HFF-Myc (cell line): ENCODE results near the gene SOX21.

ENCODE experiments used
- DNase-seq: peaks from one replicate; pipeline ENCODE4 v3.0.0-alpha.2; 2011; ENCODE audit warnings: low read depth; ENCODE audit errors: extremely low read depth
- H3K4me3 ChIP-seq: replicated peaks from 2 replicates; pipeline ENCODE4 v1.5.1; 2011; ENCODE audit warnings: low read depth, mild to moderate bottlenecking, control low read depth, low read length
- TF ChIP-seq, protein P1 (sequence below): IDR thresholded peaks from 2 replicates; pipeline ENCODE4 v1.5.1; 2012; ENCODE audit warnings: mild to moderate bottlenecking, low read depth, low read length, control low read depth; ENCODE audit errors: missing control alignments

Gene SOX21

DNA sequence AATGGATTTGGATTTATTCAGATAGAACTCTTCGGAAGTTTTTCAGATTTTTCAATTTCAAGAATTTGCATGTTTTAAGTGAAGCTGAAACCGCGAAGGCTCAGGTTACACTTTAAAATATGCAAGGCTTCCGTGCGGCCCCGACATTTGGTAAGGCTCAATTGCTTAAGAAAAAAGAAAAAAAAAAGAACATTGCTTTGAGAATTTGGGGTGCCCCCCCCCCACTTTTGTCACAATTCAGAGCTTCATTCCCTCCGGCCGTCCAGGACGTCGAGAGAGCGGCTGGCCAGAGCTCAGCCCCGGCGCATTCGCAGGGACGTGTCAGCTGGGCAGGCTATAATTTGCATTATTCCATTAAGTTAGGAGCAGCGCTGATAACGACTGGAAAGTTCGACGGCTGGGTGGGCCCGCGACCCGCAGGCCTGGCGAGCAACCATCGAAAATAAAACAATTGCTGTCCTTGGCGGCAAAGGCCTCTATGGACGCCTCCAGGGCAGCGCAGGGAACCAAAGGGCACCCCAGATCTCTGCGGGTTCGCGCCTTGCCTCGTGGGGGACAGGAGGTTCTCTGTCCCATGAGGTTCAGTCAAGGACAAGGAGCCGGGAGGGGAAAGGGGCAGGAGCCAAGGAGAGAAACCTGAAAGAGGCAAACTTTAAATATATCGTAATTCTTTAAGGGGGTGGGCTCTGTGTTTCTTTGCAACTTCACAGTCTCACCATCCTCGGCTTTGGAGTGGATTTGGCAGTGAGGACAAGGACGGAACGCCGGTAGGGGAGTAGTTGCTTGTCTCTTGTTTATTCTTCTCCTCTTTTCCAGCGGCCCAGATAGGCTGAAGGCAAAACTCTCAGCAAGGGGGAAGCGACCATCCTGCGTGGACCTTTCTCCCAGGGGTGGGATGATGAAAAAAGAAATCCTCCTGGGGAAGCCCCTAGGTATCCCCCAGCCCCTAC lies 7.0 kb downstream of the SOX21 start:
- H3K4me3 ChIP-seq = no peak overlapping the region
- TF ChIP-seq, protein P1, sequence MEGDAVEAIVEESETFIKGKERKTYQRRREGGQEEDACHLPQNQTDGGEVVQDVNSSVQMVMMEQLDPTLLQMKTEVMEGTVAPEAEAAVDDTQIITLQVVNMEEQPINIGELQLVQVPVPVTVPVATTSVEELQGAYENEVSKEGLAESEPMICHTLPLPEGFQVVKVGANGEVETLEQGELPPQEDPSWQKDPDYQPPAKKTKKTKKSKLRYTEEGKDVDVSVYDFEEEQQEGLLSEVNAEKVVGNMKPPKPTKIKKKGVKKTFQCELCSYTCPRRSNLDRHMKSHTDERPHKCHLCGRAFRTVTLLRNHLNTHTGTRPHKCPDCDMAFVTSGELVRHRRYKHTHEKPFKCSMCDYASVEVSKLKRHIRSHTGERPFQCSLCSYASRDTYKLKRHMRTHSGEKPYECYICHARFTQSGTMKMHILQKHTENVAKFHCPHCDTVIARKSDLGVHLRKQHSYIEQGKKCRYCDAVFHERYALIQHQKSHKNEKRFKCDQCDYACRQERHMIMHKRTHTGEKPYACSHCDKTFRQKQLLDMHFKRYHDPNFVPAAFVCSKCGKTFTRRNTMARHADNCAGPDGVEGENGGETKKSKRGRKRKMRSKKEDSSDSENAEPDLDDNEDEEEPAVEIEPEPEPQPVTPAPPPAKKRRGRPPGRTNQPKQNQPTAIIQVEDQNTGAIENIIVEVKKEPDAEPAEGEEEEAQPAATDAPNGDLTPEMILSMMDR = no peak
- DNase-seq = no peak

- TF ChIP-seq, protein P1 = no peak
- no peak for DNase-seq
- no peak overlapping the region for H3K4me3 ChIP-seq
Measured at GRCh38 chr13:94704377-94705080, 7.8 kb downstream of the SOX21 start.

GRCh38 chr13:94703721-94704314 lies 8.5 kb downstream of the SOX21 start:
- TF ChIP-seq, protein P1 = no peak
- H3K4me3 ChIP-seq = no peak overlapping the region
- DNase-seq = no peak

DNA sequence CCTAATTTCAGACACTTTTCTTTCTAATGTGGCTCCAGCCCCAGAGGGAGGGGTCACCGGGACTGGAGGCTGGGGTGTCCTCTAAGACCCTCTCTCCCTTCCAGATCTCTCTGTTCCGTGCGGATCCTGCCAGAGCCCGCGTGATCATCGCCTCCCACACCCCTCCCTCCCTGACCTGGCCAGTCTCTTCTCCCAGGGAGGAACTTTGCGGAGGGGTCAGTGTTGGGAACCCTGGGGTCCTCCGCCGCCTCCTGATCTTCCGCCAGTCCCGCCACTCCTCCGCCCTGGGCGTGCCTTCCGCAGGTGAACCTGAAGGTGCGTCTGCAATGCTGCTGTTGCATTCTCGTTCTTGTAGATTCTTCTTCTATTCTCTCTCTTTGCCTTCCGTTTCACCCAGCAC lies 9.1 kb downstream of the SOX21 start:
- TF ChIP-seq, protein P1 = no peak
- no peak overlapping the region for H3K4me3 ChIP-seq
- no peak for DNase-seq

DNA sequence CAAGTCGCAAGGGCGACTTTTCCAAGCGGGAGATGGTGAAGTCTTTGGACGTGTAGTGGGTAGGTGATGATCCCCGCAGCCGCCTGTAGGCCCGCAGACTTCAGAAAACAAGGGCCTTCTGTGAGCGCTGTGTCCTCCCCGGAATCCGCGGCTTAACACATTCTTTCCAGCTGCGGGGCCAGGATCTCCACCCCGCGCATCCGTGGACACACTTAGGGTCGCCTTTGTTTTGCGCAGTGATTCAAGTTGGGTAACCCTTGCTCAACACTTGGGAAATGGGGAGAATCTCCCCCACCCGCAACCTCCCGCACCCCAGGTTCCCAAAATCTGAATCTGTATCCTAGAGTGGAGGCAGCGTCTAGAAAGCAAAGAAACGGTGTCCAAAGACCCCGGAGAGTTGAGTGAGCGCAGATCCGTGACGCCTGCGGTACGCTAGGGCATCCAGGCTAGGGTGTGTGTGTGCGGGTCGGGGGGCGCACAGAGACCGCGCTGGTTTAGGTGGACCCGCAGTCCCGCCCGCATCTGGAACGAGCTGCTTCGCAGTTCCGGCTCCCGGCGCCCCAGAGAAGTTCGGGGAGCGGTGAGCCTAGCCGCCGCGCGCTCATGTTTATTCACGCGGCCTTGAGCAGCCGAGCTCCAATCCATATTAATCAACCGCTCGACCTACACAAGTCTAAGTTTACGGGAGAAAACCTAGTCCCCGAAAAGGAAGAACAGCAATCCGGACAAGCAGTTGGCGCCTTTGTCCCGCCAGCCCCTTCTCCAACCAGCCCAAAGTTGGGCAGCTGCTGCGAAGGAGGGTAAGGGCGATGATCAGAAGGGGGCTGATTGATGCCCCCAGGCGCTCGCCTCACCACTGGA lies 9.9 kb downstream of the SOX21 start:
- no peak overlapping the region for H3K4me3 ChIP-seq

More for the DNA sequence above, 9.9 kb downstream of the SOX21 start:
- DNase-seq = no peak
- TF ChIP-seq, protein P1 = no peak
